MM.1S (cell line): ENCODE data around the gene FGF14.

Experiments
- EZH2phosphoT487 ChIP-seq: fragments of 300-600 bp; sonication (generic); IDR thresholded peaks from 2 replicates; pipeline ENCODE4 v1.6.1; 2018; ENCODE audit warnings: antibody characterized with exemption, low read length
- TF ChIP-seq, protein P1 (sequence below): fragments of 300-600 bp; sonication (generic); IDR thresholded peaks from 2 replicates; pipeline ENCODE4 v1.5.1; 2016; ENCODE audit warnings: antibody characterized with exemption, low read length, mixed read lengths

DNA sequence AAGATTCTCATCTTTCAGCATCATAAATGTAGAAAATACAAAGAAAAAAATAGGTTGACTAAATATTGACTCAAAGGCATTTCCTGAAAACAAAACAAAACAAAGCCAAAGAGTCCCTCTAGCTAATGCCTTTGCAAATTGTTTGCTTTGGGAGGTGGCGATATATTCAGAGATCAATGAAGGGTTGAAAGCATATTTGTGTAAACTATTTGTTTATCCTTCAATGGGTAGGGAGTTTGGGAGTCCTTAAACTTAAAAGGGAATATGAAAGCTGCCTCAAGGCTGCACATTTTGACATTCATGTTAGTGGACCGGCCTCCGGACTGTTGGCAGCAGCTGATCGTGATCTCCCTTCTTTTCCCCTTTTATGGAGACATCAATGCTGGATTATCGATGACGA is 691.9 kb downstream of the FGF14 start:
- TF ChIP-seq, protein P1, sequence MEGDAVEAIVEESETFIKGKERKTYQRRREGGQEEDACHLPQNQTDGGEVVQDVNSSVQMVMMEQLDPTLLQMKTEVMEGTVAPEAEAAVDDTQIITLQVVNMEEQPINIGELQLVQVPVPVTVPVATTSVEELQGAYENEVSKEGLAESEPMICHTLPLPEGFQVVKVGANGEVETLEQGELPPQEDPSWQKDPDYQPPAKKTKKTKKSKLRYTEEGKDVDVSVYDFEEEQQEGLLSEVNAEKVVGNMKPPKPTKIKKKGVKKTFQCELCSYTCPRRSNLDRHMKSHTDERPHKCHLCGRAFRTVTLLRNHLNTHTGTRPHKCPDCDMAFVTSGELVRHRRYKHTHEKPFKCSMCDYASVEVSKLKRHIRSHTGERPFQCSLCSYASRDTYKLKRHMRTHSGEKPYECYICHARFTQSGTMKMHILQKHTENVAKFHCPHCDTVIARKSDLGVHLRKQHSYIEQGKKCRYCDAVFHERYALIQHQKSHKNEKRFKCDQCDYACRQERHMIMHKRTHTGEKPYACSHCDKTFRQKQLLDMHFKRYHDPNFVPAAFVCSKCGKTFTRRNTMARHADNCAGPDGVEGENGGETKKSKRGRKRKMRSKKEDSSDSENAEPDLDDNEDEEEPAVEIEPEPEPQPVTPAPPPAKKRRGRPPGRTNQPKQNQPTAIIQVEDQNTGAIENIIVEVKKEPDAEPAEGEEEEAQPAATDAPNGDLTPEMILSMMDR, result no peak
- no peak for TF ChIP-seq EZH2phosphoT487
